Amniotic epithelial cell (primary cell): ENCODE results near the gene PNLIP.

ENCODE experiments used
- DNase-seq: peaks from one replicate; pipeline ENCODE4 v3.0.0-alpha.2; 2010; ENCODE audit warnings: low read depth

PNLIP gene

GRCh38 chr10:116545756-116546155 is at the start of gene PNLIP:
Gene PNLIP, plus strand, starts transcription at chr10:116545931. Its CDS starts 162 bp downstream, at chr10:116546093.
- DNase-seq, result no peak

- DNase-seq, result no peak
These were observed 40.9 kb upstream of the PNLIP start for GRCh38 chr10:116504786-116505185.

DNA sequence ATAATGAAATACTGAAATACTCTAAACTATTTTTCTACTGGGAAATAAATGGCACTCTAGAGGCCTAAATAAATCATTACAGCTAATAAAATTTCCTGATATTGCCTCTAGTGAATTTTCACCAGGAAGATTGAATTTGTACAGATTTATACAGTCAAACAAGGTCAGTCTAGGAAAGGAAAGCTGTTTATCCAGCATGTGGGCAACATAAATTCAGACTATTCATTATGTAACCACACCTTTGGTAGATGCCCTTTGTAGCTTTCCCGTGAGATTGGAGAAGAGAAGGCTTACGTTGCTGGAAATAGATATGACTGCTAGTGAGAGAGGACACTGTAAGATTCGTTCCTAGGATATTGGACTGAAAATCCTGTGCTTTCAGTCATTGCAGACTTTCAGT is 35.2 kb upstream of the PNLIP start:
- no peak for DNase-seq

DNA sequence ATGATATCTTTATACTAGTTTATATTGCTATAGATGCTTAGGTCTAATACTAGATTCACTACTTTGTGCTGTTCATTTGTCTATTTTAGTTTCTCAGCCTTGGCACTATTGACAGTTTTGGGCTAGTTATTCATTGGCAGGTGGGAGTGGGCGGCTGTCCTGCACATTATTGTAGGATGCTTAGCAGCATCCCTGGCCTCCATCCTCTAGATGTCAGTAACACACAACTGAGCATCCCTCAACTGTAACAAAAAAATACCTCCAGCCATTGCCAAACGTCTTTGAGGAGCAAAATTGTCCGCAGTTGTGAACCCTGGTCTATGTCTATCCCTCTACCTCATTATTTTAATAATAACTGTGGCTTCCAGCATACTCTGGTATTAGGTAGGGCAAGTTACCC is 34.4 kb upstream of the PNLIP start:
- no peak for DNase-seq

GRCh38 chr10:116521424-116522290 is 24.1 kb upstream of the PNLIP start:
- DNase-seq, result peak; percentile 25

DNA sequence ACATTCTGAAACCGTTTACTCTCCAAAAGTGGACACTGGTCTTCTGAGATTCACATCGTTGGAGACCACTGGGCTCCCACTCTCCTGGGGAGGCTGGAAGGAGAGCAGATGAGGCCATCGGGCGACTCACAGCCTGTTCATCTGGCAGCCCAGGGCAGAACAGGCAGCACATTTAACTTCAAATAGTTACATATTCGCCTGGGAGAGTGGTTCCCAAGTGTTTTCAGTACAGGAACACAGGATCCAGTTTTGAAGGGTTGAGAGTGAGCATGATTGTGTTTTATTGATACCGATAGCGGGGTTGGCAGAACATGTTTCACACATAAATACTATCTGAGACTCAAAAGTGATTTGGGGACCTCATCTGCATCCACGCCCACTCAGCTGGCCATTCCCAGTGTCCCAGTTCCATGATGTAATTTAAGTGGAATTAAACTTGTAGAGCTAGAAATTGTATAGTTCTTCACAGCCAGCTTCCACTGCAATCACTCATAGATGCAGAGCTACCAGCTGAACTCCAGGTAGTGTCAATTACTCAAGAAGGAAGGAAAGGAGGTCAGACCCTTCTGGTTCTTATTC is 22.8 kb upstream of the PNLIP start:
- no peak for DNase-seq

DNA sequence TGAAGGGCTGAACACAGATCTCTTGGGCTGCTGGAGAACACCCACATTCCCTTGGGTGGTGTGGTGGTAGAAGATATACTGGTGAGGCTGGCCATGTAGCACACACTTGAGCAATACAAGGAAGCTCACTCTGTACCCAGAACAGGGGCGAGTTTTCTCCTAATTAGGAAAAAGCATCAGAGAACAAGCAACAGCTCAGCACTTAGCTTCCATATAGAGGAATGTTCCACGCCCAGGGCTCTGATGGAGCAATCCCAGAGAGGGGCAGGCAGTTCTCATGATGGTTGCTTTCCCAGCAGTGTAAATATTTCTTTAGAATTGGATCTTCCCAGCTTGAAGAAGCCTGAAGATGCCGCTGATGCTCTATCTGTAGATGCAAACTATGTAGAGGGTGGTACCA is 21.0 kb upstream of the PNLIP start:
- no peak for DNase-seq

GRCh38 chr10:116526219-116526618 is 19.5 kb upstream of the PNLIP start:
- no peak for DNase-seq

DNA sequence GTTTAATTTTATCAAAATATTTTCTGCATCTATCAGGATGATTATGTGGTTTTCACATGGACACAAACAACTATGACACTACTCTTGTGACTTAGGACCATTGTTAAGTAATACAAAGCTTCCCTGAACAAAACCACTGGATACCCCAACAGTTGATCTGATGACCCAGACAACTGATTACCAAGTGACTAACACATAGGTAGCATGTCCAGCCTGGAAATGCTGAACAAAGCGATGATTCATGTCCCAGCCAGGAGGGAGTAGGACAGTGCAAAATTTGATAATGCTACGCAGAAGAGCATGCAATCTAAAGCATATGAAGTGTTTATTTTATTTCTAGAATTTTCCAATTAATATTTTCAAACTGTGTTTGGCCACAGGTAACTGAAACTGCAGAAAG is 8.9 kb upstream of the PNLIP start:
- DNase-seq, result no peak

DNA sequence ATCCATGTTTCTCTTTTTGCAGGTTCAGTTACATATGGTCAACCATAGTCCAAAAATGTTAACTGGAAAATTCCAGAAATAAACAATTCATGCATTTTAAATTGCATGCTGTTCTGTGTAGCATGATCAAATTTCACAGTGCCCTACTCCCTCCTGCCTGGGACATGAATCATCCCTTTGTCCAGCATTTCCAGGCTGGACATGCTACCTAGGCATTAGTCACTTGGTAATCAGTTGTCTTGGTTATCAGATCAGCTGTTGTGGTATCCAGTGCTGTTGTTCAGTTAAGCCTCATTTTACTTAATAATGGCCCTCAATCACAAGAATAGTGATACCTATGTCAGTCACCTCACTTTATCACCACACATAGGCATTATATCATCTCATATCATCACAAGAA is 7.3 kb upstream of the PNLIP start:
- DNase-seq, result peak; percentile 1

DNA sequence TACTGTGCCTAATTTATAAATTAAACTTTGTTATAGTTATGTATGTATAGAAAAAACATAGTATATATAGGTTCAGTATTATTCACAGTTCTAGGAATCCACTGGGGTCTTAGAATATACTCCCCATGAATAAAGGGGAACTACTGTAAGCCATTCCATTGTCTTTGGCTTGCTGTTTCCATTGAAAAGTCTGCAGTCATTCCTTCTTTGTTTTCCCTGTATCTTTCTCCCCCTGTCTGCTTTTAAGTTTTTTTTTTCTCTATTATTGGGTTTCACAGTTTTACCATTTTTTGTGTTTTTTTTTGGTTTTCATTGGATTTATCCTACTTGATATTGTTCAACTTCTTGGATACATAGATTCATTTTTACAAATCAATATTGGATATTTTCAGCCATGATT is 6.7 kb upstream of the PNLIP start:
- no peak for DNase-seq

GRCh38 chr10:116540814-116541213 is 4.9 kb upstream of the PNLIP start:
- no peak for DNase-seq

GRCh38 chr10:116542007-116542677 is 3.6 kb upstream of the PNLIP start:
- no peak for DNase-seq

- DNase-seq, result no peak
These were observed 609 bp upstream of the PNLIP start for GRCh38 chr10:116545122-116545521.

DNA sequence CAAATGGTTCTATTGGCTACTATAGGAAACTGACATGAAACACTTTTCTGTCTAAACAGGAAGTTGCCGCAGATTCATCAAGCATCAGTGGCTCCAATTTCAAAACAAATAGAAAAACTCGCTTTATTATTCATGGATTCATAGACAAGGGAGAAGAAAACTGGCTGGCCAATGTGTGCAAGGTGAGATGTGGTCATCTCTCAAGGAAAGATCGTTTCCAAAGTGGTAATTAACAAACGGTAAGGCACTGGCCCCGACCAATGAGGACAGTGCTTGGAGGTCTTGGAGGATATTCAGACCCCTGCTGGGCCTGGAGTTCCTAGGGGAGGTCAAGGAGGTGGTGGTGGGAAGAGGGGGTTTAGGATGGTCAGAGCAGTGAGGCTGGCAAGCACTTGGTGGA is 2.6 kb downstream of the PNLIP start:
- no peak for DNase-seq

GRCh38 chr10:116553378-116553980 is 7.7 kb downstream of the PNLIP start:
- no peak for DNase-seq

GRCh38 chr10:116554628-116555027 is 8.9 kb downstream of the PNLIP start:
- DNase-seq, result no peak

DNA sequence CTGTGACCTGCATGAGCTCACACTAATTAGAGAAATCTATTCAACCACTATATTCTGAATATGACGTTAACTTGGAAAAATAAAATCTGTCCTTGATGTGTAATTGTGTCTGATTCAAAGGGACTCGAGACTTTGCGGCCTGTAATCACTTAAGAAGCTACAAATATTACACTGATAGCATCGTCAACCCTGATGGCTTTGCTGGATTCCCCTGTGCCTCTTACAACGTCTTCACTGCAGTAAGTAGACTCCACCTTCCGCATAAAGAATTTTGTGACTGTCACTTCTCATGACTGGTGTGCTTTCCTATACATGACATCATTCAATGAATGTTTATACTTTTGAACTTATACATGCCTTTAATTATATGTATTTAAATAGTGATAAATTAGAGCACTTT is 10.1 kb downstream of the PNLIP start:
- no peak for DNase-seq

DNA sequence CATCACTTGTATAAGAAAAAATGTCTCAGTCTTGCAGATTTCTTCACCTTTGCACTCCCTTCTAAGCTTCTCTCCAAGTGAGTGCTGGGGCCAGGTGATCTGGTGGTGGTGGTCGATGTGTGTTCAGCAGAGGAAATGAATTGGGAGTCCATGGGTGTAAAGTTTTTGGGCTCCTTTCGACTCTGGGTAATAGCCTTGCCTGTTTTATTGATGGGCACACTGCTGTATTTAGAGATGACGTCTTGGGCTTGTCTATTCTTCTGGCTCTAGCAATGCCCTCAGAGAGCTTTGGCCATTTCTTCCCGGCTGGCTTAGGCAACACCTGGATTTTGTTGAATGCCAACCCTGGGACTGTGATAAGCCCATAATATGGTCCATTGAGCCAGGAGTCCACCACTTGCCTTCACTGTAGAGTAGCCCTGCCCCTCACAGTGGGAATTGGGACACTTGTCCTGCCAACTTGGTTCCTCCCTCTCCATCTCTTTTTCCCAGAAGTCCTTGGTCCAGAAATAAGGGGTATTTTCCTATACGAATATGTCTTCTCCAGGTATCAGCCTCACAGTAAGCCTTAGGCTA is 11.7 kb downstream of the PNLIP start:
- DNase-seq, result no peak

DNA sequence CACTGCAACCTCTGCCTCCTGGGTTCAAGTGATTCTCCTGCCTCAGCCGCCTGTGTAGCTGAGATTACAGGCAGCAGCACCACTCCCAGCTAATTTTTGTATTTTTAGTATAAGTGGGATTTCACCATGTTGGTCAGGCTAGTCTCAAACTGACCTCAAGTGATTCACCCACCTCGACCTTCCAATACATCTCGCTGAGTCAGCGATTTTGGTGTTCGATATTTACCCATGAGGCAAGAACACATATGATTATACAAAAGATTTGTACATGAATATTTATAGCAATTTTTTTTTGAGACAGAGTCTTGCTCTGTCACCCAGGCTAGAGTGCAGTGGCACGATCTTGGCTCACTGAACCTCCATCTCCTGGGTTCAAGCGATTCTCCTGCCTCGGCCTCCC is 19.8 kb downstream of the PNLIP start:
- DNase-seq, result no peak

GRCh38 chr10:116566932-116567331 is 21.2 kb downstream of the PNLIP start:
- DNase-seq, result no peak

DNA sequence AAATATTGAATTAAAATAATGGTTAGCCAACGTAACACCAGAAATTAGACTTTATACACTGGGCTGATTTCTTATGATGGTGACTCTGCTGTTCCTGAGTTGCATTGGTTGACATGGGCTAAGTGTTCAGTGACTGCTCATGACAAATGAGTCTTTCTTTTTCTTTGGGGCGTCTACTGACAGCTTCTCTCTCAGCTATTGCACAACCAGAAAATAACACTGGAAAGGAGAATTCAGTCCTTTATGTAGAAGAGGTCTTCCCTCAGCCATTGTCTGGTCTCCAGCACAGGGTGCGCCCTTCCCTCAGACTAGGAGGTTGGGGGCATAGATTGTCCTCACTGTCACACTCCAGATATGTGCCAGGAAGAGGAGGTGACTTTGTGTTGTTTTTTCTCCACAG is 21.6 kb downstream of the PNLIP start:
- no peak for DNase-seq
